HUDEP-2 (cell line): Measurements from ENCODE around the gene PPP1R1B.

Experiments
- DNase-seq, 76 experiments: peaks; one replicate each; lab custom pipeline; 2025; ENCODE audit not compliant: unreplicated experiment in 76 of 76; lab: John Stamatoyannopoulos, UW

PPP1R1B gene

GRCh38 chr17:39664581-39665561 is 38.1 kb downstream of the PPP1R1B start, which contains the start of gene TCAP:
TSS of gene TCAP (plus strand) at chr17:39665349. CDS start at chr17:39665360, 11 bp downstream.
- DNase-seq = peak in 17 of 76 experiments; percentile 8 to 52 (median 24)

- DNase-seq = peak in 16 of 76 experiments; percentile 11 to 42 (median 30)
These were observed 39.0 kb downstream of the PPP1R1B start for GRCh38 chr17:39665642-39666224.

- no peak for DNase-seq
These were observed 39.5 kb downstream of the PPP1R1B start for GRCh38 chr17:39666231-39666600.

- peak in 14 of 76 experiments; percentile 22 to 54 (median 42) for DNase-seq
These were observed 40.0 kb downstream of the PPP1R1B start for GRCh38 chr17:39666601-39667261.

GRCh38 chr17:39667262-39667944 is 40.7 kb downstream of the PPP1R1B start:
- peak in 74 of 76 experiments; percentile 32 to 97 (median 88) for DNase-seq

- peak in 62 of 76 experiments; percentile 35 to 91 (median 72) for DNase-seq
These were observed 41.5 kb downstream of the PPP1R1B start, which contains the start of gene PNMT for GRCh38 chr17:39667945-39668924. TSS of gene PNMT (plus strand) at chr17:39668453. CDS start at chr17:39668476, 23 bp downstream.

- DNase-seq = peak in 2 of 76 experiments; percentile 23 to 50
These were observed 43.4 kb downstream of the PPP1R1B start for GRCh38 chr17:39669897-39670735.

- peak in 1 of 76 experiments; percentile 19 for DNase-seq
These were observed 44.0 kb downstream of the PPP1R1B start for GRCh38 chr17:39670746-39671145.

- DNase-seq = peak in 34 of 76 experiments; percentile 15 to 67 (median 46)
These were observed 45.1 kb downstream of the PPP1R1B start for GRCh38 chr17:39671651-39672521.

GRCh38 chr17:39672522-39673334 is 46.0 kb downstream of the PPP1R1B start:
- no peak for DNase-seq

GRCh38 chr17:39673335-39674081 is 46.8 kb downstream of the PPP1R1B start:
- no peak for DNase-seq

GRCh38 chr17:39674179-39674578 is 47.4 kb downstream of the PPP1R1B start:
- DNase-seq = no peak

- DNase-seq = peak in 49 of 76 experiments; percentile 16 to 78 (median 50)
These were observed 48.1 kb downstream of the PPP1R1B start for GRCh38 chr17:39674702-39675389.

GRCh38 chr17:39675390-39676082 is 48.8 kb downstream of the PPP1R1B start:
- DNase-seq = peak in 2 of 76 experiments; percentile 49 to 52
